Activated CD8-positive, alpha-beta T cell treated with anti-CD3 and anti-CD28 coated beads, Interleukin-2, amount 10 ng/mL, durations not matched to agents 7 days and 5 days (primary cell): Measurements from ENCODE around the gene AARSD1. TPM values are rescaled to one million over a fixed set of nuclear protein-coding genes. Genes with fewer than 3 reads are reported as not detected.

Source experiments
- total RNA-seq, 2 experiments: library from RNA; stranded (reverse); gene quantifications; one replicate each; pipeline ENCODE4 v1.2.3, GENCODE V29; 2021

AARSD1 gene
- total RNA-seq, 2 experiments from 2014 or later = 37.6 to 38.3 TPM

Other genes starting within 250 kb of the AARSD1 start
- gene EZH1, start 219.4 kb downstream of the AARSD1 start, total RNA-seq = 10 to 100 TPM; 32.4 to 37.7 TPM
- gene RAMP2, start 203.2 kb downstream of the AARSD1 start, total RNA-seq = not detected
- 10 to 100 TPM; 67.8 to 70.5 TPM for gene VPS25, start 191.0 kb downstream of the AARSD1 start, total RNA-seq
- gene WNK4, start 183.8 kb downstream of the AARSD1 start, total RNA-seq = under 1 TPM; 0.37 to 0.66 TPM
- gene COA3, start 165.8 kb downstream of the AARSD1 start, total RNA-seq = 10 to 100 TPM; 41.4 to 41.5 TPM
- gene CNTD1, start 165.6 kb downstream of the AARSD1 start, total RNA-seq = not detected
- 10 to 100 TPM; 86.7 to 89.7 TPM for gene BECN1, start 140.2 kb downstream of the AARSD1 start, total RNA-seq
- 100 to 1,000 TPM; 141 to 145 TPM for gene PSME3, start 131.1 kb downstream of the AARSD1 start, total RNA-seq
- 1 to 10 TPM; 2.0 to 2.1 TPM for gene AOC2, start 119.9 kb downstream of the AARSD1 start, total RNA-seq
- gene AOC3, start 113.3 kb downstream of the AARSD1 start, total RNA-seq = 1 to 10 TPM; 1.0 to 1.4 TPM
- not detected for gene G6PC1, start 63.7 kb downstream of the AARSD1 start, total RNA-seq
- under 1 TPM; 0.37 to 0.86 TPM for gene PTGES3L, start 15.6 kb upstream of the AARSD1 start, total RNA-seq
- gene RUNDC1, start 16.1 kb upstream of the AARSD1 start, total RNA-seq = 10 to 100 TPM; 16.2 to 16.8 TPM
- 100 to 1,000 TPM; 949 to 980 TPM for gene RPL27, start 34.0 kb upstream of the AARSD1 start, total RNA-seq
- gene IFI35, start 42.3 kb upstream of the AARSD1 start, total RNA-seq = 100 to 1,000 TPM; 107 to 110 TPM
- gene VAT1, start 57.9 kb upstream of the AARSD1 start, total RNA-seq = 10 to 100 TPM; 14.6 to 19.2 TPM
- not detected for gene RND2, start 60.8 kb upstream of the AARSD1 start, total RNA-seq
- 10 to 100 TPM; 77.2 to 85.3 TPM for gene BRCA1, start 160.9 kb upstream of the AARSD1 start, total RNA-seq
- 10 to 100 TPM; 40.9 to 41.3 TPM for gene NBR1, start 206.8 kb upstream of the AARSD1 start, total RNA-seq
- gene TMEM106A, start 247.4 kb upstream of the AARSD1 start, total RNA-seq = 10 to 100 TPM; 10.1 to 12.4 TPM